ENCODE data around the gene CLEC10A.

- TF ChIP-seq, protein P1, sequence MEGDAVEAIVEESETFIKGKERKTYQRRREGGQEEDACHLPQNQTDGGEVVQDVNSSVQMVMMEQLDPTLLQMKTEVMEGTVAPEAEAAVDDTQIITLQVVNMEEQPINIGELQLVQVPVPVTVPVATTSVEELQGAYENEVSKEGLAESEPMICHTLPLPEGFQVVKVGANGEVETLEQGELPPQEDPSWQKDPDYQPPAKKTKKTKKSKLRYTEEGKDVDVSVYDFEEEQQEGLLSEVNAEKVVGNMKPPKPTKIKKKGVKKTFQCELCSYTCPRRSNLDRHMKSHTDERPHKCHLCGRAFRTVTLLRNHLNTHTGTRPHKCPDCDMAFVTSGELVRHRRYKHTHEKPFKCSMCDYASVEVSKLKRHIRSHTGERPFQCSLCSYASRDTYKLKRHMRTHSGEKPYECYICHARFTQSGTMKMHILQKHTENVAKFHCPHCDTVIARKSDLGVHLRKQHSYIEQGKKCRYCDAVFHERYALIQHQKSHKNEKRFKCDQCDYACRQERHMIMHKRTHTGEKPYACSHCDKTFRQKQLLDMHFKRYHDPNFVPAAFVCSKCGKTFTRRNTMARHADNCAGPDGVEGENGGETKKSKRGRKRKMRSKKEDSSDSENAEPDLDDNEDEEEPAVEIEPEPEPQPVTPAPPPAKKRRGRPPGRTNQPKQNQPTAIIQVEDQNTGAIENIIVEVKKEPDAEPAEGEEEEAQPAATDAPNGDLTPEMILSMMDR (IDR thresholded peaks at IDR 0.05; ENCODE audit: insufficient read depth, low read depth, low read length): no peak
- no peak for TF ChIP-seq EZH2 (IDR thresholded peaks at IDR 0.05; ENCODE audit: insufficient read depth, low read length)
Observed at GRCh38 chr17:7038025-7038862, 41.8 kb downstream of the CLEC10A start.
